ENCODE results near the gene STYX. TPM values are rescaled to one million over a fixed set of nuclear protein-coding genes. Genes with fewer than 3 reads are reported as not detected.

Gene STYX
- total RNA-seq, 1 experiment from 2014 or later = 14.1 TPM

DNA sequence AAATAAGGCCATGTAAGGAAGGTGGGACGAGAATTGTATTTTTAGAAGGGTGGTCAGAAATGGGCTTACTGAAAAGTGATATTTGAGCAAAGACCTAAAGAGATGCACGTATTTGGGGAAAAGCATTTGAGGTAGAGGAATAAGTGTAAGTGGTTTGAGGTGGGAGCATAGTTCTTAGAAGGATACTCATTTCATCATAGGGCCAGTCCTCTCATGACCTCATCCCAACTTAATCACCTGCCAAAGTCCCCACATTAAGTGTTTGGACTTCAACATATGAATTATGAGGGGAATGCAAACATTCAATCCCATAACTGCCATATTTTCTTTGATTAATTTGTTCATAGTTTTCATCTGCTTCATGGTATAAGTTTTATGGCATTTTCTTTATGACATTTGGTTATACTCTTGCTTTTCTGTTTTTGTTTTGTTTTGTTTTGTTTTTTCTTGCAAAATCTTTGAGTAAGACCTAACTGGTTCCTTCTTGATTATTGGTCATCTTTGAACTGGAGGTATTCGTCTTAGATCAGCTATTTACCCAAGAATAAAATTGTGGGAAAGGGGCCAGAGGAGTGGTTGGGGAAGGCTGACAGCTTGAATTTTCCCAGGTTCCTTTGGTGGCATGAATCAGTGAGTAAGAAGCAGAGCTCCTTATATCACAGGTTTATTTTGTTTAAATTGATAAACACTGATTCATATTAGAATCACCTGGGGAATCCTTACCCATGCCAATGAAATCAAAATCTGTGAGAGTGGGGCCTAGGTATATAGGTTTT is 37.3 kb downstream of the STYX start:
- Histone ChIP-seq H4K20me1 (ENCODE audit: low read length) (no peaks in the 10 kb centered on the region), H3K9me3 (ENCODE audit: low read length) (no peaks in the 10 kb centered on the region), H3K4me3 (ENCODE audit: low read length) (no peak overlapping the region), H3K9ac (ENCODE audit: low read length) (0 out of 2 replicates have a peak overlapping the region, but pooled peaks have one; percentile 3), H3K27me3 (ENCODE audit: low read length) (no peaks in the 10 kb centered on the region), H3K4me2 (ENCODE audit: low read length) (peak overlapping the region; percentile 34), H2AFZ (ENCODE audit: low read length) (no peak overlapping the region), H3K4me1 (ENCODE audit: insufficient read depth, low read length) (peaks cover 31% of the 10 kb centered on the region), H3K27ac (ENCODE audit: low read length) (peak overlapping the region; percentile 77), H3F3A (ENCODE audit: low read length, unreplicated experiment) (peaks cover 7% of the 10 kb centered on the region), H3K36me3 (ENCODE audit: low read depth, low read length) (peaks cover 19% of the 10 kb centered on the region; the same call in 1 of the 2 replicates), H3K9me2 (replicated peaks; ENCODE audit: low read length) (no peaks in the 10 kb centered on the region), H3K79me2 (ENCODE audit: low read length) (no peaks in the 10 kb centered on the region)
- TF ChIP-seq, protein P1, sequence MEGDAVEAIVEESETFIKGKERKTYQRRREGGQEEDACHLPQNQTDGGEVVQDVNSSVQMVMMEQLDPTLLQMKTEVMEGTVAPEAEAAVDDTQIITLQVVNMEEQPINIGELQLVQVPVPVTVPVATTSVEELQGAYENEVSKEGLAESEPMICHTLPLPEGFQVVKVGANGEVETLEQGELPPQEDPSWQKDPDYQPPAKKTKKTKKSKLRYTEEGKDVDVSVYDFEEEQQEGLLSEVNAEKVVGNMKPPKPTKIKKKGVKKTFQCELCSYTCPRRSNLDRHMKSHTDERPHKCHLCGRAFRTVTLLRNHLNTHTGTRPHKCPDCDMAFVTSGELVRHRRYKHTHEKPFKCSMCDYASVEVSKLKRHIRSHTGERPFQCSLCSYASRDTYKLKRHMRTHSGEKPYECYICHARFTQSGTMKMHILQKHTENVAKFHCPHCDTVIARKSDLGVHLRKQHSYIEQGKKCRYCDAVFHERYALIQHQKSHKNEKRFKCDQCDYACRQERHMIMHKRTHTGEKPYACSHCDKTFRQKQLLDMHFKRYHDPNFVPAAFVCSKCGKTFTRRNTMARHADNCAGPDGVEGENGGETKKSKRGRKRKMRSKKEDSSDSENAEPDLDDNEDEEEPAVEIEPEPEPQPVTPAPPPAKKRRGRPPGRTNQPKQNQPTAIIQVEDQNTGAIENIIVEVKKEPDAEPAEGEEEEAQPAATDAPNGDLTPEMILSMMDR (conservative IDR thresholded peaks at IDR 0.05; ENCODE audit: low read depth, low read length) = no peak
- no peak for TF ChIP-seq EZH2phosphoT487 (IDR thresholded peaks at IDR 0.05; ENCODE audit: borderline replicate concordance, low read length)
- TF ChIP-seq EZH2 (IDR thresholded peaks at IDR 0.05; ENCODE audit: low read length, unreplicated experiment) = no peak
- ATAC-seq (peak; percentile 90), DNase-seq (peak; percentile 93)
- BruUV-seq (replicated peaks) = no TSS peak
- intact Hi-C loops (cut with micrococcal nuclease) = no loop called here
- CTCF ChIA-PET = interaction anchor here (0.8 kb wide), 1 partner anchor 215 kb away, joined by 3 read pairs; the partner anchor contains the start of gene TXNDC16
- POLR2A ChIA-PET (ENCODE audit: unreplicated experiment) = interaction anchor here (0.6 to 0.8 kb wide), 3 partner anchors 24 to 184 kb away, joined by 3 to 7 read pairs (median 3); partner anchors contain the start of genes GNPNAT1 and PSMC6

DNA sequence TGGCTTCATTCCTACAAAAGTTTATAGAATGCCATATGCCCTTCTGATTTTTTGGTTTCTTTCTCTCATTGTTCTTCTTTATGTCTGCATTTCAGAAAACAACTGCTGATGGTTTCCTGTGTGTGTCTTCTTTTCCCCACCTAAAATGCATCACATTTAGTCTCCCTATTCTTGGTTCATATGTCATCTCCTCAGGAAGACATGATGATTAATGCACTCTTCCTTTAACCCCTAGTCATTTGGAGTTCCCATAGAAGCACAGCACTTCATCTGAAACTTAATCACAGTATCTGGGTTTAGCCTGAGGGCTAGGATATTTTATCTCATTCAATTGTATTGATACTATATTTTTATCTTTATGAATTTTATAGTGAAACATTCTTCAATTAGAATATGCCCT is 39.9 kb downstream of the STYX start:
- no peaks in the 10 kb centered on the region for H3K9me2 ChIP-seq (replicated peaks; ENCODE audit: low read length)
- no peak overlapping the region for H3K4me3 ChIP-seq (ENCODE audit: low read length)
- no peaks in the 10 kb centered on the region for H3K79me2 ChIP-seq (ENCODE audit: low read length)
- ChIA-PET CTCF (no interaction called here), POLR2A (ENCODE audit: unreplicated experiment) (no interaction called here)
- H3K36me3 ChIP-seq (ENCODE audit: low read depth, low read length) = peaks cover 33% of the 10 kb centered on the region; the same call in 1 of the 2 replicates
- no peaks in the 10 kb centered on the region for H3K27me3 ChIP-seq (ENCODE audit: low read length)
- TF ChIP-seq EZH2phosphoT487 (IDR thresholded peaks at IDR 0.05; ENCODE audit: borderline replicate concordance, low read length) (no peak), EZH2 (IDR thresholded peaks at IDR 0.05; ENCODE audit: low read length, unreplicated experiment) (no peak)
- TF ChIP-seq, protein P1 (conservative IDR thresholded peaks at IDR 0.05; ENCODE audit: low read depth, low read length) = no peak
- 0 out of 2 replicates have a peak, but pooled peaks have one; percentile 14 for ATAC-seq
- BruUV-seq (replicated peaks) = no TSS peak
- H3K4me1 ChIP-seq (ENCODE audit: insufficient read depth, low read length) = peaks cover 31% of the 10 kb centered on the region
- DNase-seq = peak; percentile 11
- H3F3A ChIP-seq (ENCODE audit: low read length, unreplicated experiment) = peaks cover 7% of the 10 kb centered on the region
- H3K9ac ChIP-seq (ENCODE audit: low read length) = no peak overlapping the region
- H3K27ac ChIP-seq (ENCODE audit: low read length) = 0 out of 2 replicates have a peak overlapping the region, but pooled peaks have one; percentile 6
- intact Hi-C loops (cut with micrococcal nuclease) = no loop called here
- H3K4me2 ChIP-seq (ENCODE audit: low read length) = no peak overlapping the region
- no peak overlapping the region for H2AFZ ChIP-seq (ENCODE audit: low read length)
- H4K20me1 ChIP-seq (ENCODE audit: low read length) = no peaks in the 10 kb centered on the region
- H3K9me3 ChIP-seq (ENCODE audit: low read length) = no peaks in the 10 kb centered on the region
